Measurements from ENCODE around the gene CISD3. TPM values are rescaled to one million over a fixed set of nuclear protein-coding genes. Genes with fewer than 3 reads are reported as not detected.

CISD3 gene, protein sequence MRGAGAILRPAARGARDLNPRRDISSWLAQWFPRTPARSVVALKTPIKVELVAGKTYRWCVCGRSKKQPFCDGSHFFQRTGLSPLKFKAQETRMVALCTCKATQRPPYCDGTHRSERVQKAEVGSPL
- total RNA-seq, result 3.8 and 6.9 TPM in 2 replicates

DNA sequence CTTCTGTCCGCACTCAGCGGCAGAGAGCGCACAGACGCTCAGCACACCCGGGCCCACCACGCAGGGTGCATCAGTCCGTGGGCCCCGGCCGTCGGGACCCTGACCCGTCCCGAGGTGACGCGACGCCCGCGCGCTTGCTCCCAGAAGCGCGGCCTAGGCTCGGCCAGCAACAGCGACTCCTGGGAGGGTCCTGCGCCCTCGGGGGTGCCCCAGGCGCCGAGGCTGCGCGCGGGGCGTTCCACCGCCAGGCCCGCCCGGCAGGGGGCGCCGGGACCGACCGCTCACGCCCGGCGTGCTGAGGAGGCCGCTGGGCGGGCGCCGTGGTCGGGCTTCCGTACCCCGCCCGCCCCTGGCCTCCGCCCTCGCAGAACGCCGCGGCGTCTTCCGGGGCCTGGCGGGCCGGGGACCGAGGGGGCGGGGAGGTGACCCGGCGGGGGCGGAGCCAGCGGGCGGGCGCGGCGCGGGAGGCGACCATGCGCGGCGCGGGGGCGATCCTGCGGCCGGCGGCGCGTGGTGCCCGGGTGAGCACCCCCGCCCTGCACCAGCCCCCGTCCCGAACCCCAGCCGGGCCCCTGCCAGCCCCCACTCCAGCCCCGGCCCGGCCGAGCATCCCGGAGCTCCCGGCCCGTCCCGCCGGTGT, at the start of gene CISD3:
Gene CISD3, plus strand, starts transcription at position 456 of the 640 bp plus-strand sequence. Its CDS starts 18 bp downstream, at position 474.

DNA sequence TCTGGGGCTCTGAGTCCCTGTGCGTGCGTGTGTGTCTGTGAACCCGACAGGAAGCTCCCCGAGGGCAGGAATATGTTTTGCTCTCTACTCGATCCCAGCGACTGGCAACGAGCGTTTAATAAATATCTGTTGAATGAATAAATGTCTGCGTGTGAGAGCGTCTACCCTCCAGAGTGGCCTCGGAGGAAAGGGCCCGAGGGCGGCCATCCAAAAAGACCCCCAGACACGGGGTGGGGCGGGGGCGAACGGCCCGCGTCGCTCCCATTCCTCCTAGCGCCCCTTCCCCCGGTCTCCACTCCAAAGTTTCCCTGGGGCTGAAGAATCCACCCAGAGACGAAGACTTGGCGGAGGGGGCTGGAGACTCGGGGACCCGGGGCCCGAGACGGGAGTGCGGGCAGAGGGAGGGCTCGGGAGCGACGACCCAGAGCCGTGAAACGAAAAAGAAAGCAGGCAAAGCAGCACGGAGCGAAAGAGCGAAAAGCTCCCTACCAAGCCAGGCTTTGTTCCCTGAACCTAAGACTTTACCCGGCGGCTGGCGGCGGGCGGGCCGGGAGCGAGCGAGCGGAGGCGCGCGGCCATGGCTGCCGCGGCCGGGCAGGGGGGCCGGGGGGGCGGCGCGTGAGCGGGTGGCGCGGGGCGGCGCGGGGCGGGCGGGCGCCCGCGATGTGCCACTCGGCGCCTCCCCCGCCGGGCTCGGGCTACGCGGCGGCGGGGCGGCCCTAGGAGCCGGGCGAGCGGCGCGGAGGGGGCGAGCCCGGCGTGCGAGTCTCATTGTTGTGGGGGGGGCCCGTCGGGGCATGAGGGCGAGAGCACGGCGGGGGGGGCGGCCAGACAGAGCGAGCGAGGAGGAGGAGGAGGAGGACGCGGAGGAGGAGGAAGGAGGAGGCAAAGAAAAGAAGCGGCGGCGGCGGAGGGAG, 25.3 kb upstream of the CISD3 start, which contains the start of gene MLLT6:
Gene MLLT6, plus strand, starts transcription at position 668 of the 917 bp plus-strand sequence. CDS start 360 bp downstream, outside the sequence.

DNA sequence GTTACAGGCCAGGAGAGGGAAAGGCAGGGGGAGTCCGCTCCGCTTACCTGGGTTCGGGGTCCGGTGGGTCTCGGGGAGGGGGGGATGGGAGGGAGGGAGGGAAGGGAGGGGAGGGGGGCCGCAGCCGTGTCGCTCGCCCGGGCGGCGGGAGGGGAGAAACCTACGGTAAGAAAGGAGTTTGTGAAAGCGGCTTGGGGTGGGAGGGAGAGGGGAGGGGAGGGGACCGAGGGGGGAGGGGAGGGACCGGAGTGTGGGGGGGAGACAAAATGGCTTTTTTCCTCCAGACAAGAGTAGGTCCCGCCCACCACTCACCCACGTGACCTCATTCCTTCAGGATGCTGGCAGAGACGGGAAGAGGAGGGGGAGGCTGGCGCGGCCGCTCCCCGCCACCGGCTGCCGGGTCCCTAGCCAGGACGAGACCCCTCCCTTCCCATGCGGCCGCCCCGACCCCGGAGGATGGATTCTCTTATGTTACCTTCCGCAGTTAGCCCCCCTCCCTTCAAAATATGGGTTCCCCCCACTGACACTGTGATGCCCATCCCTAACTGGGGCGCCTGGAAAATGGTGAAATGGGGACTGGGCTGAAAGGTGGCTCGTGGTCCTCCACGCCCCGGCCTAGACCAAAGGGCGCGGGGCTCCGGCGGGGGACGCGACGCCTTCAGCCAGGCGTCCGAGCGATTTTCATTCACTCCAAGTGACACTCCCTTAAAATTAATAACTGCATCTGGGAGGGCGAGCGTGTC, 18.2 kb downstream of the CISD3 start, which contains the start of gene PCGF2:
Gene PCGF2, minus strand, starts transcription at position 188 of the 743 bp plus-strand sequence. CDS start 7,934 bp downstream, outside the sequence.

DNA sequence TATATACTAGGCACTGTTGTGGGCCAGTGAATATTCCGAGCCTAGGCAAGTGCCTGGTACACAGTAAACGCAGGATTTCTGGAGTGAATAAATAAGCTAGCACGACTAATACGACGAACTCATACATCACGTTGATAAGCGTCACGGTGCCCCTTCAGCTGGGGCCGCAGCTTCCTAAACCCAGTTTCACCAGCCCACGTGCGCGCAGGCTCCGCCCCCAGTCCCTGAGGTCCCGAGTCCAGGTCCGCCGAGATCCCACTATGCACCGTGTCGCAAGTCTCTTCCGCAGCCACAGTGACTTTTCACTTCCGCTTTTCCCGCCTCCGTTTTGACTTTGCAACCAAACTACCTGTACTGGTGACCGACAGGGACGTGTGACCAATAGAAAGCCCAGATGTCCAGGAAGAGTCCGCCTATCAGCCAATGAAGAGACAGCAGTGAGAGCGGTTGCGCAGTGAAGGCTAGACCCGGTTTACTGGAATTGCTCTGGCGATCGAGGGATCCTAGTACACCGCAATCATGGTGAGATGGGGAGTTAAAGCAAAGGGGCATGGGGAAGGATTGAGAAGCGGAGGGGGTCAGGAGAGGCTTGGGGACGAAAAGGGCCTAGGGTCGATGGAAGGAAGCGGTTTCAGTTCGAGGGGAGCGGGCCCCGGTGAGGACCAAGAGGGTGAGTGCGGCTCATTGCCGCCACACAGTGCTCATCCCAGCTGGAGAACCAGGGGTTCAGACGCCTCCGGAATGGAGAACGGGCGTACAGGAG, 22.3 kb downstream of the CISD3 start, which contains the start of gene PSMB3:
Gene PSMB3, plus strand, starts transcription at position 434 of the 763 bp plus-strand sequence. Its CDS starts 86 bp downstream, at position 520.

Other genes starting within 250 kb of the CISD3 start
- under 0.01 and 0.17 TPM in 2 replicates for gene SRCIN1, start 124.4 kb upstream of the CISD3 start, total RNA-seq
- gene EPOP, start 55.4 kb upstream of the CISD3 start, total RNA-seq, result 0.44 and 0.99 TPM in 2 replicates
- 23.7 and 27.6 TPM in 2 replicates for gene MLLT6, start 25.1 kb upstream of the CISD3 start, total RNA-seq
- 2.3 and 4.4 TPM in 2 replicates for gene PCGF2, start 18.0 kb downstream of the CISD3 start, total RNA-seq
- gene PSMB3, start 22.4 kb downstream of the CISD3 start, total RNA-seq, result 124 and 348 TPM in 2 replicates
- gene PIP4K2B, start 69.2 kb downstream of the CISD3 start, total RNA-seq, result 73.9 and 99.1 TPM in 2 replicates
- gene CWC25, start 95.0 kb downstream of the CISD3 start, total RNA-seq, result 8.4 and 10.9 TPM in 2 replicates
- 843 and 1,287 TPM in 2 replicates for gene RPL23, start 123.4 kb downstream of the CISD3 start, total RNA-seq
- gene LASP1, start 139.7 kb downstream of the CISD3 start, total RNA-seq, result 186 and 207 TPM in 2 replicates
- under 0.01 TPM in 1 of 2 replicates, not detected in the other for gene FBXO47, start 237.1 kb downstream of the CISD3 start, total RNA-seq

All from smooth muscle cell of trachea (primary cell).